GM19035 (cell line): ENCODE measurements around the gene CD72.
"Not testable (repeated sequence)": the region's sequence is repeated elsewhere in the genome, so short reads cannot be mapped to it uniquely, and the experiment has no call there.

Source experiments
- ATAC-seq: cut with Tn5 transposase; IDR thresholded peaks from one replicate; pipeline ENCODE4 v1.9.1; 2021; ENCODE audit not compliant: unreplicated experiment

Gene CD72

GRCh38 chr9:35598866-35599590, 19.2 kb downstream of the CD72 start:
- no peak for ATAC-seq

- not testable (repeated sequence) for ATAC-seq
Observed at GRCh38 chr9:35596907-35597306, 21.3 kb downstream of the CD72 start.

DNA sequence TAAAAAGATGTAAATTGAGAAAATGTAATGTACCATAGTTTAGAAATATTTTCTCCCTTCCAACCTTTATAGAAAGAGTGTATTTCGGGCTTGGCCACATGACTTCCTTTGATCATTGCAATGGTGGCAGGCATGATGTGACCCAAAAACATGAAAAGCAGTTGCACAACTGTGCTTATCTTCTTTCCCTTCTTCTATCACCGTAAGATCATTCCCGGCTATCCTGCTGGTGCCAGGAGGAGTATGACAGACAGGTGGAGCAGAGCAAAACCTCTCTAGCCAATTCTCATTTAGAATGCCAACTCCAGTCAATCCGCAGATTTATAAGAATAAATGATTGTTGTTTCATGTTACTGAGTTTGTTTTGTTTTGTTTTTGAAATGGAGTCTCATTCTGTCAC, 23.7 kb downstream of the CD72 start:
- no peak for ATAC-seq

DNA sequence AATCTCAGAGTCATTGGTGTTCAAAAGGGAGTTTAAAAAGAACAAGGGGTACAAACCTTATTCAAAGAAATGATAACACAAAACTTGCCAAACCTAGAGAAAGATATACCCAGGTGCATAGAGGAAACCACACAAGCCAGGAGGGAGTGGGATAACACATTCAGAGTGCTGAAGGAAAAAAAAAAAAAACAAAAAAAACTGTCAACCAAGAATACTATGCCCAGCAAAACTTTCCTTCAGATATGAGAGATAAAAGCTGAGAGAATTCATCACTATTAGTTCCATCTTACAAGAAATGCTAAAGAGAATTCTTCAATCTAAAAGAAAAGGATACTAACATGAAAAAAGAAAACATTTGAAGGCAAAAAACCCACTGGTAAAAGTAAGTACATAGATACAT, 24.6 kb downstream of the CD72 start:
- ATAC-seq = no peak

DNA sequence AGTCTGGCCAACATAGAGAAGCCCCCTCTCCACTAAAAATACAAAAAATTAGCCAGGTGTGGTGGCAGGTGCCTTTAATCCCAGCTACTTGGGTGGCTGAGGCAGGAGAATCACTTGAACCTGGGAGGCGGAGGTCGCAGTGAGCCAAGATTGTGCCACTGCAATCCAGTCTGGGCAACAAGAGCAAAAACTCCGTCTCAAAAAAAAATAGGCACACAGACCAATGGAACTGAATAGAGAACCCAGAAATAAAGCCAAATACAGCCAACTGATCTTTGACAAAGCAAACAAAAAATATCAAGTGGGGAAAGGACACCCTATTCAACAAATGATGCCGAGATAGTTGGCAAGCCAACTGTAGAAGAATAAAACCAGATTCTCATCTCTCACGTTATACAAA, 29.7 kb downstream of the CD72 start:
- not testable (repeated sequence) for ATAC-seq

DNA sequence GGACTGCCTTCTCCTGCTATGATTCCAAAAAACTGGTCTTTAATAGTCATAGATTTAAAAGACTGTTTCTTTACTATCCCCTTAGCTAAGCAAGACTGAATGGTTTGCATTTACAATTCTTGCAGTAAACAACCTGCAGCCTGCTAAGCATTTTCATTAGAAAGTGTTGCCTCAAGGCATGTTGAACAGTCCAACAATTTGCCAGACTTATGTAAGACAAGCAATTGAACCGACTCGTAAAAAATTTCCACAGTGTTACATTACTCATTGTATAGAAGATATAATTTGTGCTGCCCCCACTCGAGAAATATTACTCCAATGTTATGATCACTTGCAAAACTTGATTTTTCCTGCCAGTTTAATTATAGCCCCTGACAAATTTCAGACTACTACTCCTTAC, 33.5 kb downstream of the CD72 start:
- ATAC-seq = not testable (repeated sequence)

GRCh38 chr9:35583521-35583920, 34.7 kb downstream of the CD72 start:
- not testable (repeated sequence) for ATAC-seq

- ATAC-seq = not testable (repeated sequence)
Observed at GRCh38 chr9:35579659-35580227, 38.5 kb downstream of the CD72 start.

- ATAC-seq = no peak
Observed at GRCh38 chr9:35579130-35579529, 39.1 kb downstream of the CD72 start.

GRCh38 chr9:35577486-35577885, 40.7 kb downstream of the CD72 start:
- ATAC-seq = no peak

DNA sequence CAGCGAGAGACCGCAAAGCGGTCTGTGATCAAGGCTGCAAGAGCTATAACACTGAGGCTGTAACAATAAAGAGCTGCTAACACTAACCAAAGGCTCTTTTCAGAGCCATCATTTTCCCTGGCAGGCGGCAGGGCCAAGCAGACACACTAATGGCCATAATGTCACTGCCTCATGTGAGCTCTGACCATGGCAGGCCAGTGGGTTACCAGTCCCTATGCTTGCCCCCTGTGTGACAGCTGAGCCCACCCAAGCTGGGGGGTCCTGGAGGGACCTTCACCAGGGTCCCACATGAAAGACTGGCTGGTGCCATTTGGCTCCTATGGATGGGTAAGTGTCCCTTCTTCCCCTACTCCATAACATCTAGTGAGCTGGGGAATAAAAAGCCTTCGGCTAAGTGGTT, 42.7 kb downstream of the CD72 start:
- ATAC-seq = no peak

GRCh38 chr9:35574578-35575122, 43.6 kb downstream of the CD72 start:
- no peak for ATAC-seq

DNA sequence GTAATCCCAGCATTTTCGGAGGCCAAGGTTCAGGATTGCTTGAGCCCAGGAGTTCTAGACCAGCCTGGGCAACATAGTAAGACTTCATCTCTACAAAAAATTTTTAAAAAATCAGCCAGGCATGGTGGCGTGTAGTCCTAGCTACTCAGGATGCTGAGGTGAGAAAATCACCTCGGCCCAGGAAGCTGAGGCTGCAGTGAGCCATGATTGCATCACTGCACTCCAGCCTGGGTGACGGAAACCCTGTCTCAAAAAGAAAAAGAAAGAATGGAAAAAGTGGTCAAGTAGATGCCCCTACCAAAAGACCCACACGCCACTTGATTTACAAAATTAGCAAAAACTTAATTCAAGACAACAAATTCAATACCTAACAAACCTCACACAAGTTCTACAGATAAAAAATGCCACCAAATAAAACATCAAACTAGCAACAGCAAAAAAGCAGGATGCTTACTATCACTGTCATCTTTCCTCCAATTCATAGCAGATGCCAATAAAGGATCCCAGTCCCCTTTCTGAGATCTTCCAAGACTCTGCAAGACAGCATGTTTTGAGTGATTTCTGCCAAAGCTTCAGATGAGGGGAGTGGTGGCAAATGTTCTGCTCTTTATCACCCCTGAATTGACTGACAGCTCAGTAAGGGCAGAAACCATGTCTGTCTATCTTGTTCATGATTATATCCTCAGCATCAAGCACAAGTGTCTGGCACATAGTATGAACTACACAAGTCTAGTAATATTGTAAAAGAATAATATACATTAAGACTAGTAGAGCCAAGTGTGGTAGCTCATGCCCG, 47.3 kb downstream of the CD72 start:
- no peak for ATAC-seq

GRCh38 chr9:35569206-35569605, 49.0 kb downstream of the CD72 start:
- ATAC-seq = no peak

- ATAC-seq = no peak
Observed at GRCh38 chr9:35568196-35568595, 50.0 kb downstream of the CD72 start.

- no peak for ATAC-seq
Observed at GRCh38 chr9:35566417-35566816, 51.8 kb downstream of the CD72 start.

DNA sequence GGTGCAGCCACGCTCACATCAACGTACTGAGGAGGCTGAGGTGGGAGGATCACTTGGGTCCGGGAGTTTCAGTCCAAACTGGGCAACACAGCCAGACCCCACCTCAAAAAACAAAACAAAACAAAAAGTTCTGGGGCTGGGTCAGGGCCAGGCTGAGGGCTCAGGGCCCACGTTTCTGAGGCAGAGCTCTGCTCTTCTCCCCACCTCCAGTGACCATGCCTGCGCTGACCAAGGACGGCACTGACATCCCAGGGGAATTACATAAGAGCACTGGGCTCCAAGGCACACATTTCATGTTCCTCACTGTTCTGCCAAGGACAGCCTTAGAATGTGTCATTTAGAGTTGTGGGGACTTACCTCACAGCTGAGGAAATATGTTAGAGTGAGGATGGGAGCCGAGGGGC, 53.6 kb downstream of the CD72 start:
- no peak for ATAC-seq

GRCh38 chr9:35563791-35564197, 54.4 kb downstream of the CD72 start:
- ATAC-seq = no peak

GRCh38 chr9:35562895-35563780, 55.1 kb downstream of the CD72 start:
- no peak for ATAC-seq

- ATAC-seq = no peak
Observed at GRCh38 chr9:35561468-35562261, 56.5 kb downstream of the CD72 start.
